Occipital lobe (tissue), 2 donors: Measurements from ENCODE around the gene CTSZ. TPM values are rescaled to one million over a fixed set of nuclear protein-coding genes. Genes with fewer than 3 reads are reported as not detected.
"Not testable (repeated sequence)": the region's sequence is repeated elsewhere in the genome, so short reads cannot be mapped to it uniquely, and the experiment has no call there.

ENCODE experiments used
- DNase-seq: peaks from one replicate; lab custom pipeline; 2025; lab: John Stamatoyannopoulos, UW
- total RNA-seq: library from RNA; depleted of rRNA; stranded (reverse); fragments of >200 nt; gene quantifications from one replicate; pipeline ENCODE4 v1.2.3, GENCODE V29; 2014

CTSZ gene
- 12.2 TPM for total RNA-seq

DNA sequence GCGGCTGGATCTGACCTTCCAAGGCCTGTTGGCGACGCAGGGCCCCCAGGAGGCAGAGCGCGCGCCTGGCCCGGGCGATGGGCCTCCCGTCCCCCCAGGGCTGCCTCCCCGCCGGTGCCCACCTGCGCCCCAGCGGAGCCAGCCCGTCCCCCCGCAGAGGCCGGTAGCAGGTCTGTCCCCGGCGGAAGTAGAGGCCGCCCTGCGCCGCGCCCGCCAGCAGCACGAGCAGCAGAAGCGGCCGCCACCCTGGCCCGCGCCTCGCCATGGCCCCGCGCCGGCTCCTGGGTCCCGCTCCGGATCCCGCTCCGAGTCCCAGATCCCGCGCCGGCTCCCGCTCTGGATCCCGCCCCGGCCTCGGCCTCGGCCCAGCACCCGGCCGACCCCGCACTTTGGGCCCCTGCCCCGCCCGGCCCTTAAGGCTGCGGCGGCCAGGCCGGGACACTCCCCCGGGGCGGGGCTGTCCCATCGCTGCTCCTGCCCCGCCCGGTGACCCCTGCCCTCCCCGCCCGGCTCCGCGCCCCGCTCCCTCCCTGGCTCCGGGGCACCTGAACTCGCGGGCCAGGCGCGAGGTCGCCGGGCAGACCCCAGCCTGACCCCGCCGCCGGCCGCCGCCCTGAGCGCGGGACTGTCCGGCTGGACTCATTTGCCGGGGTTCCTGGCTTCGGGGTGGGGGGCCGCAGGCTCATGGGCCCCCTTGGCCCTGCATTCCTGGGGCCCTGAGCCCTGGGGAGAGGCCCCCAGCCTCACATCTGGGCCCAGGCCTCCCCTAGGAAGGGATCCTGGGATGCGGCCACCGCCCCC, at the start of gene CTSZ:
CTSZ (minus strand) TSS at position 391 of the 801 bp plus-strand sequence; CDS start at position 265, 126 bp downstream.
- DNase-seq = no peak

DNA sequence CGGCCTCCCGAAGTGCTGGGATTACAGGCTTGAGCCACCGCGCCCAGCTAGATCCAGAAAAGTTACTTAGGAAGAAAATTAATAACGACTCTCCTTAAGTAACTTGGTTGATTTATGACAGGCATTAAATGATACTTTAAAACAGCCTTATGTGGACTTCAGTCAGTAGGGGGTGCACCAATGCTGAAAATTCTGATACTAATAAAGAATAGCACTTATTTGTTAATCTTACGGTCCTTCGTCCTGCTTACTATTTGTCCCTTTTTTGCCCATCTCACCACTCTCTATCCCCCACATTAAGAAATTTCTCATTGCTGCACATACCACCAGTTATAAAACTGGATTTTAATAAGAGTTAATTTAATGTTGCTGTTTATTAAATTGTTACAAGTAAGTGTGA, 48.2 kb upstream of the CTSZ start:
- no peak for DNase-seq

DNA sequence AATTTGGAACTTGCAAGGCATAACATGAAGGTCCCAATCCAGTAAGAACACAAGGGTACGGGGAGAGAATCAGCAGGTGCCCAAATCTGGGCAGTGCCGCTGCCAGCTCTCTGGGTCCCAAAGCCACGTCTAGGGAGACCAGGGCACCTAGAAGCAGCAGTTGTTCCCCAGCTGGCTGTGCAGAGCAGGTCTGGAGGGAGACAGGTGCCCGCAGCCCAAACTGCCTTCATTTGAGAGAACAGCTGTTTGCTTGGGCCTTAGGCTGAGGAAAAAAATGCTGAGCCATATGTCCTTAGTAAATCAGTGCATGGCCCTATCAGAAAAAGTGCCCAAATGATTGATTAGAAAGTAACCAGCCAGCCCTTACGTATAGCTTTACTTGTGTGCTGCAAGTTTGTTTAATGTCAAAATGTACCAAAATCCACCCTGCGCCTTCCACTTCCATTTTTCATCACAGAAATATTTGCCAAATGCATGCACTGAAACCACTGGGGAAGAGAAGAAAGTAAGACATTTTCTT, 44.7 kb upstream of the CTSZ start:
- no peak for DNase-seq

DNA sequence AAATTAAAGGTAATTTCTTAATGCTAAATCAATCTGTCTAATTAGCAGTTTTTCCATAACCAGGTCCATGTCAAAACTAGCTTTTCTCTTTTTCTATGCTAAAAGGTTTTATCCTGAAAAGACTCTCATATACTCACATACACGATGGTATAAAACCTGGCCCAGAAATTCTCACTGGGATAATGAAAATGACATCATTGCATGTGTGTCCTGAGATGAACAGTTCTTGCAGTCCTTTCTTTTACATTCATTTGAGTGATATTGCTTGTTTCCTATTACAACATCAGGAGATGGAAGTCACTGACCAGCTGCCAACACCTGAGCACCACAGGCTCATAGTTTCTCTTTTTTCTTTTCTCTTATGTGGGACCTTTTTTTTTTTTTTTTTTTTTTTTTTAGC, 43.4 kb upstream of the CTSZ start:
- DNase-seq = no peak

DNA sequence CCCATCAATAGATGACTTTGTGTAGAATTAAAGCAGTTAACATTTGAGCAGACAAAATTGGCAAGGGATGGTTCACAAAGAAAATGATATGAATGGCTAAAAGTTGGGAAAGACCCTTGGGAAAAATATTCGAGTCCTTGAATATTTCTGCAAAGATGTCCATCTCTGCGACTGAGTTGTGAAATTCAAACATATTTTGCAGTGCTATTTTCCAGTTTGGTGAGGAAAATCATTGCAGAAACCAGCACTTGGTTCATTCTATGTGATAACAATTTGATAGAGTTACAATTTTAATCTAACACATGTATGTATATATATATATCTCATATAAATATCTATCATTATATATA, 41.6 kb upstream of the CTSZ start:
- DNase-seq = no peak

DNA sequence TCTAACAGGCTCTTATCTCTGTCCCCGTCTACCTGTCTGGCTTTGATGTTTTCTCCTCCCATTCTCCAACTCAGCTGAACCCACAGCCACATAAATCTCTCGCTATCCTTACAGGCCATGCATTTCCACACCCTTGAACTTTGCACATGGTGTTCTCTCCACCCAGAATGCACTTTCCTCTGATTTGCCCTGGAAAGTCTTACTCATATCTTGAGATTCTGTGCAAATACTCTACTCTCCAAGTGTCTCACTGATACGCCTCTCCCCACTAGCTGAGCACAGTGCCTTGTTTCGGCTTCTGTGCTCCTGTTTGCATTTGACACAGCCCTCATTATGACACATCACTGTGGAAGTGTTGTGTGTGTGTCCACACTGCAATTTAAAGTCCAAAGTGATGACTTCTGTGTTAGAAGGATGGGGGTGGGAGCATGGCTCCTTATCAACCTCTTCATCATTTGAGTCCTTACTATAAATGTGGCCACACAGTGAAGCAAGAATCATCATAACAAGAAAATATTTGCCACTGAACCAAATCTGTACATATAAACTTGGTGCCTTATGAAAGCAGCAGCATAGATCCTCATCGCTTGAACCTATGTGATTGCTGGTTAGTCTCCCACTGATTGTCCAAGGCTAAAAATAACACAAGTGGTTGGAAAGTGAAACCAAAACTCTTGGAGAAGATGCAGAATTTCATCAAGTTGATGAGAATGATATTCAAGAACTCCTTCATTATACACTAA, 41.1 kb upstream of the CTSZ start:
- no peak for DNase-seq

DNA sequence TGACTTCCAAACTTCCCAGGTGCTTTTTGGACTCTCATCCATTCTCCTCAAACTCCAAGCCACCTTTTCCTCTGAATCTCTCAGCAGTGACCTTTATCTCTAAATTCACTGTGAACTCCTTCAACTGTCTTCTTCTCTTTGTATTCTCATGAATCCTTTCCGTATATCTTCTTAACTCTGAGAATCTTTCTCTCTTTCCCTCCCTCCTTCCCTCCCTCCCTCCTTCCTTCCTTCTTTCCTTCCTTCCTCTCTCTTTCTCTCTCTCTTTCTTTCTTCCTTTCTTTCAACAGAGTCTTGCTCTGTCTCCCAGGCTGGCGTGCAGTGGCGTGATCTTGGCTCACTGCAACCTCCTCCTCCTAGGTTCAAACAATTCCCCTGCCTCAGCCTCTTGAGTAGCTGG, 39.8 kb upstream of the CTSZ start:
- no peak for DNase-seq

DNA sequence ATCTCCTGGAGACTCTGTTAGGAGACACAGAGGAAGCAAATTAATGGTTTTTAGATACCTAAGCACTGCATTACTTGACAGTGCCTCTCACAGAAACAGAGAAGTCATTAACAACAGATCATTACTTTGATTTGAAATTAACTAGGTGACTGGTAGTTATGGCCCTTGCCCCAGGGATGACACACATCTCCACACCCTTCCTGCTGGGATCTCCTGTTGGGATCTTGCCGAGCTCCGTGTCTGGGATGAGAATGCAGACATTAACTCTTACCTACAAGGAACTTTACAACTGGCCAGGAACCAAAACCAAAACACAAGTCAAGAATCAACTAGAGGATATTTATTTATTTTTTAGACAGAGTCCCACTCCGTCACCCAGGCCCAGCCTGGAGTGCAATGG, 37.7 kb upstream of the CTSZ start:
- DNase-seq = no peak

DNA sequence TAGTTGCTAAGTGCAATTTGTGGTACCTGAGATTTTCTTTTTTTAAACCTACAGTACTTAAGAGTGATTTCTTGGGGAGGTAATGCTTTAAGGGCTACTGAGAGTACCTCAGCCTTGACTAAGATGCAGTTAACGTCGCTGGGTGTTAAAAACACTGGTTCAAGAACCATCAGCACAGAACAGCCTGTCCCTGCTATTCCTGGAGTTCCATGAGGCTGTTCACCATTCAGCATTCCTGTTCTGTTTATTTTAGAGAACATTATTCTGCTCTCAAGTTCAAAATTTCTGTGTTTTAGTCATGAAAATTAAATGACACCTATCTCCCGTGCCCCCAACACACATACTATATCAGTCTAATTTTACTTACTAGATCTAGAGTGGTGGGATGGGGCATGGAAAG, 37.2 kb upstream of the CTSZ start:
- no peak for DNase-seq

DNA sequence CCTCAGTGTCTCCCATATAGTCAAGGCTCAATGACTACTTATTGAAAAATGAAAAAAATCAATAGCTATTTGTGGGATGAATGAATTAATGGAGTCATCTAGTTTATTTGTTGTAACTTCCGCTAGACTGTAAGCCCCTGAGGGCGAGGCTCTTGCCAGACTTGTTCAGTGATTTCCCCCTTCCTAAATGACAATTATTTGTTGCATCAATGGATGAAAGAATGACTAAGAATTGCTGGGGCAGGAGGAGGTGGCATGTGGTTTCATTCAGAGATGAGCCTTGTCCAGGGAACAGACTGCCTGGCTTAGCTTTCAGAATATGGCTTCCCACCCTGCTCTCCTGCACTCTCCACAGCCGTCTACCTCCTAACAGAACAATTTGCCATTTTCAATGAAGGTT, 36.6 kb upstream of the CTSZ start:
- DNase-seq = no peak

DNA sequence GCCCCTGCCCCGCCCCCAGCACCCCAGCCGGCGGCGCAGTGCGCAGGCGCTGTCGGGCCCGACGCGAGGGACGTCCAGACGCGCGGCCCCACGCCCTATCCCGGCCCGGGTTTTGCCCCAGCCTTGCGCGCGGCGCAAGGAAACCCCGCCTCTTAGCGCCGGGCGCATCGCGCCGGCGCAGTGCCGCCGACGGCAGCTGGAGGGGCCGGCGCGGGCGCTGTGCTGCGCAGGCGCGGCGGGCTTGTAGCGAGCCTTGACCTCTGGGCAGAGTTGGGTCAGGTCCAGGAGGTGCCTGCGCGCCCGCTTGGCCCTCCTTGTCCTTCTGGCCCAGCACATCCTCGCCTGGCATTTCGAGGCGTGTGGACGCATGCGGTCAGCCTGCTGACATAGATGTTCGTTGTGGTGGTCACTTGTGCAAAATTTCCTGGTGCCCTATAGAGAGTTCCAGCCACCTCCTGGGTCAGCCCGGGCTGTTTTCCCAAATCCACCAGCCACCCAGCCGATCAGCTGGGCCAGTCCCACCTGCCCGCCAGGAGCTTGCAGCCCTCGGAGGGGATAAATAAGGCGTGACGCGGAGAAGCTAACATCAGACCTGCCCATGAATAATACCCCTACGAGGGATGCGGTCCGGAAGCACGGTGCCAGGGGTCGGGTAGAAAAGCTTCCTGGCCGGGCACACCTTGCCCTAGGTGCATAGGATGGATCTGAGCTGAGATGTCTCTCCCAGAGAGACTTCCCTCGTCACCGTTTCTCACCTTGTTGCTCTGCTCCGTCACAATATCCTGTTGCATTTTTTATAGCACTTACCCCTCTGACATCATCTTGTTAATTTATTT, 36.0 kb upstream of the CTSZ start:
- peak; percentile 82 for DNase-seq

DNA sequence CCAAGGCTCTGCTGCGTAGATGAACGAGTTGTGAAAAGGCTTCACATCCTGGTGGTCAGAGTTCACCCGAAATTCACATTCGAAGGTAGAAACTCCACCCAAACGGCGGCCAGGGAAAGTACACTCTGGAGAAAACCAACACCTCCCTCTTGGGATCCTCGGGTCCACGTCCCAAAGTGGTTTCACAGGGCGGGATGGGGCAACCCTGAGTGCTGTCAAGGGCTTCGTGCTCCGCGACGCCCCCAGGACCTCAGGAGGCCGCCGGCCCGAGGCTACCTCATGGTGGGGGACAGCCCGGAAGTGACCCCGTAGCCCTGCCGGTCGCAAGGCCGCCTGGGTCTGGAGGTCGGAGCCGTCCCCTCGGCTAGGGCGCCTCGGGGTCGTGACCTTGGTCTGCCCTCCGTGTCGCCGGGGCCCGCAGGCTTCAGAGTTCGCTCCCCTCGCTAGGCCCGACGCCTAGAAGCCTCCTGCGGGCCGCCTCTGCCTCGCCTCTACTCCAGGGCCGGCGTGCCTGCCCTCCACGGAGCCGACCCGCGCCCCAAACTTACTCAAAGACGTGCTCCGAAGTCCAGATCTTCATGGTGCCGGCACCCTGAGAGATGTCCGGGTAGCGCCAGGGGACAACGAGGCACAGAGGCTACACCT, 35.2 kb upstream of the CTSZ start, which contains the start of gene PRELID3B:
PRELID3B (minus strand) TSS at position 636 of the 645 bp plus-strand sequence; CDS start at position 580, 56 bp downstream.
- DNase-seq = no peak

- not testable (repeated sequence) for DNase-seq
These were observed 34.4 kb upstream of the CTSZ start for GRCh38 chr20:59041487-59041886.

DNA sequence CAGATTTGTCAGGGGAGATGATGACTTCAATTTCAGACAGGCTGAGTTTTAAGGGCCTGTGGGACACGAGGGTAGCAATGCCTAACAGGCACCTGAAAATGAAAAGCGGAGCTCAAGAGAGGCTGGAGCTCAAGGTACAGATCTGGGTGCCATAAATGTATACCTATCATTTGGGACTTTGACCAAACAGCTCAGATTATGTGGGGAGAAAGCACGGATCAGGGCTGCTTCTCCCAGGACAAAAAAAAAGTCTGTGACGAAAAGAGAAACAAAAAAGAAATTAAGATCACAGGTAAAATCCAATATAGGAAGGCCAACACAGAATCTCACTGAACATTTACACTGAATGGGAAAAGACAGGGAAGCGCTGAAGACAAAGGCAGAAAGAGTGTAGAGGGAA, 33.6 kb upstream of the CTSZ start:
- DNase-seq = no peak

DNA sequence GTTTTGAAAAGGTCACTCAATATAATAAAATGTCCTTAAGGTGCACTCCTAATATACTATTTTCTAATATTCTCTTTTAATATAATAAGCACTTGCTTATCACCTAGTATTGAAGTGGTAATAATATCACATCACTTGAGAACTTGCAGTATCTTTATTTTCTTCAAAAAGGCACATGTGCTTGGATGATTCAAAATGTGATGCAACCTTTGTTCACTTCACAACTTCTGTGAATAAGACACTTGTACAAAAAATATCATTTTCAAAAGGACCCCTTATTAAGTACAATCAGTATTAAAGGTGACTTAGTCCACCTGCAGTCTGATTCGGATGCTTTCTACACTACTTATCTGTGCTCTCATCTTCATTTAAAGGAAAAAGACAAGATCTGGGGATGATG, 32.2 kb upstream of the CTSZ start:
- DNase-seq = no peak

GRCh38 chr20:59037386-59037785, 30.3 kb upstream of the CTSZ start:
- no peak for DNase-seq

DNA sequence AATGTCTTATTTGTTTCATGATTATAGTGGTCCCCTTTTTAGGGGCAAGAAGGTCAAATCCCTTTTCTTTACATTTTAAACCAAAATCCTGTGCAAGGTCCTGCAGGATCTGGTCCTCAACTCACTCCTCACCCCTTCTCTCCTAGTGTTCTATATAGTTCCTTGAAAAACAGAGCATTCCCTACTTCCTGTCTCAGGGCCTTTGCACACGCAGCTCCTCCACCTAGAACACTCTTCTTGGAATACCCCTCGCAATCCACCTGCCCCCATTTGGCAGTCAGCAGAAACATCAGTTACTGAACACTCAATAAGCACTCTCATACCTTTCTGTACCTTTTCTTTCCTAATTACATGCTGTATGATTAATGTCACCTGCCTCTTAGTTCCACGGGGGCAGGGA, 28.3 kb upstream of the CTSZ start:
- no peak for DNase-seq

- DNase-seq = no peak
These were observed 26.6 kb upstream of the CTSZ start for GRCh38 chr20:59033616-59034165.

- DNase-seq = no peak
These were observed 26.0 kb upstream of the CTSZ start for GRCh38 chr20:59033093-59033492.

DNA sequence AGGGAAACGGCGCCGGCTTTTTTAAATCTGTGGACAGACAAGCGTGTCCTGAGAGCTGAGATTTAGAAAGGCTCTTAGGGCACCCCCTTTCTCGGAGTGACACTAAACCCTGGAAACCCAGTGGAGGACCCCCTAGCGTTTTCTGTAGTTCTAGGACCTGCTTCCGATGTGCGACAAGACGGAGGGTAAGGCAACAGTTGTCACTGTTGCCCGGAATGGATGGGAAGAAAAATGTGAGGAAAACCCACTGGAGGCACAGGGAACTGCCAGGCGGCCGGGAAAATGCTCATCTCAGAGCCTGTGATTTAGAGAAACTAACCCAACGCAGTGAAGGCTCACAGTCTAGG, 25.6 kb upstream of the CTSZ start:
- DNase-seq = no peak
